ENCODE results near the gene NUP214.

- no peak for TF ChIP-seq CTCF (IDR thresholded peaks at IDR 0.05; ENCODE audit: poor library complexity, severe bottlenecking)
- TF ChIP-seq TAF1 (IDR thresholded peaks at IDR 0.05; ENCODE audit: low read depth): no peak
- TF ChIP-seq, protein P1, sequence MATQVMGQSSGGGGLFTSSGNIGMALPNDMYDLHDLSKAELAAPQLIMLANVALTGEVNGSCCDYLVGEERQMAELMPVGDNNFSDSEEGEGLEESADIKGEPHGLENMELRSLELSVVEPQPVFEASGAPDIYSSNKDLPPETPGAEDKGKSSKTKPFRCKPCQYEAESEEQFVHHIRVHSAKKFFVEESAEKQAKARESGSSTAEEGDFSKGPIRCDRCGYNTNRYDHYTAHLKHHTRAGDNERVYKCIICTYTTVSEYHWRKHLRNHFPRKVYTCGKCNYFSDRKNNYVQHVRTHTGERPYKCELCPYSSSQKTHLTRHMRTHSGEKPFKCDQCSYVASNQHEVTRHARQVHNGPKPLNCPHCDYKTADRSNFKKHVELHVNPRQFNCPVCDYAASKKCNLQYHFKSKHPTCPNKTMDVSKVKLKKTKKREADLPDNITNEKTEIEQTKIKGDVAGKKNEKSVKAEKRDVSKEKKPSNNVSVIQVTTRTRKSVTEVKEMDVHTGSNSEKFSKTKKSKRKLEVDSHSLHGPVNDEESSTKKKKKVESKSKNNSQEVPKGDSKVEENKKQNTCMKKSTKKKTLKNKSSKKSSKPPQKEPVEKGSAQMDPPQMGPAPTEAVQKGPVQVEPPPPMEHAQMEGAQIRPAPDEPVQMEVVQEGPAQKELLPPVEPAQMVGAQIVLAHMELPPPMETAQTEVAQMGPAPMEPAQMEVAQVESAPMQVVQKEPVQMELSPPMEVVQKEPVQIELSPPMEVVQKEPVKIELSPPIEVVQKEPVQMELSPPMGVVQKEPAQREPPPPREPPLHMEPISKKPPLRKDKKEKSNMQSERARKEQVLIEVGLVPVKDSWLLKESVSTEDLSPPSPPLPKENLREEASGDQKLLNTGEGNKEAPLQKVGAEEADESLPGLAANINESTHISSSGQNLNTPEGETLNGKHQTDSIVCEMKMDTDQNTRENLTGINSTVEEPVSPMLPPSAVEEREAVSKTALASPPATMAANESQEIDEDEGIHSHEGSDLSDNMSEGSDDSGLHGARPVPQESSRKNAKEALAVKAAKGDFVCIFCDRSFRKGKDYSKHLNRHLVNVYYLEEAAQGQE (IDR thresholded peaks at IDR 0.05; ENCODE audit: borderline replicate concordance): no peak
- no peak for TF ChIP-seq POLR2AphosphoS5 (IDR thresholded peaks at IDR 0.05)
- no peak for TF ChIP-seq EZH2 (IDR thresholded peaks at IDR 0.05; ENCODE audit: borderline replicate concordance, insufficient read depth, low read length, poor library complexity, severe bottlenecking)
Observed at GRCh38 chr9:131111186-131111853, 14.1 kb upstream of the NUP214 start.
